SK-N-SH (cell line): ENCODE data around the gene CELSR1.

ENCODE experiments used
- CHD2 ChIP-seq: fragments of 150-350 bp; IDR thresholded peaks from 2 replicates; pipeline ENCODE4 v1.6.1; 2018; ENCODE audit warnings: low read length; ENCODE audit not compliant: partially characterized antibody
- ELF1 ChIP-seq: IDR thresholded peaks from 2 replicates; pipeline ENCODE4 v1.4.0; 2012
- EP300 ChIP-seq, 2 experiments: IDR thresholded peaks; 2 replicates each; pipeline versions ENCODE4 v1.4.0 to v1.6.1; 2012; ENCODE audit warnings: borderline replicate concordance in 1 of 2, low read depth in 1 of 2, low read length in 1 of 2
- EZH2phosphoT487 ChIP-seq: fragments of 200-600 bp; sonication (generic); IDR thresholded peaks from 2 replicates; pipeline ENCODE4 v1.6.1; 2017; ENCODE audit warnings: low read depth, mixed run types, mild to moderate bottlenecking, antibody characterized with exemption, moderate library complexity, borderline replicate concordance
- FOSL2 ChIP-seq: IDR thresholded peaks from 2 replicates; pipeline ENCODE4 v1.4.0; 2012; ENCODE audit warnings: low read depth, mild to moderate bottlenecking, moderate library complexity, borderline replicate concordance
- MXI1 ChIP-seq: IDR thresholded peaks from 2 replicates; pipeline ENCODE4 v1.6.1; 2012; ENCODE audit warnings: mild to moderate bottlenecking, low read depth, low read length, improper control_type of control experiment
- POLR2AphosphoS5 ChIP-seq: IDR thresholded peaks from 2 replicates; pipeline ENCODE4 v1.6.1; 2012; ENCODE audit warnings: low read depth, low read length
- RAD21 ChIP-seq: IDR thresholded peaks from 2 replicates; pipeline ENCODE4 v1.6.1; 2012; ENCODE audit warnings: mild to moderate bottlenecking, low read length
- SIN3A ChIP-seq: IDR thresholded peaks from 2 replicates; pipeline ENCODE4 v1.6.1; 2012; ENCODE audit warnings: low read depth, mild to moderate bottlenecking, low read length, moderate library complexity, borderline replicate concordance
- SMC3 ChIP-seq: IDR thresholded peaks from 2 replicates; pipeline ENCODE4 v1.6.1; 2012; ENCODE audit warnings: low read depth, low read length, improper control_type of control experiment
- TAF1 ChIP-seq: IDR thresholded peaks from 2 replicates; pipeline ENCODE4 v1.6.1; 2012; ENCODE audit warnings: low read depth, mild to moderate bottlenecking, low read length, moderate library complexity, borderline replicate concordance
- YY1 ChIP-seq: IDR thresholded peaks from 2 replicates; pipeline ENCODE4 v1.4.0; 2012; ENCODE audit warnings: low read depth, mild to moderate bottlenecking
- TF ChIP-seq, protein P1 (sequence below): fragments of 200-600 bp; sonication (generic); IDR thresholded peaks from 2 replicates; pipeline ENCODE4 v1.6.1; 2017; ENCODE audit warnings: antibody characterized with exemption, mild to moderate bottlenecking, moderate library complexity
- TF ChIP-seq, protein P2 (sequence below): IDR thresholded peaks from 2 replicates; pipeline ENCODE4 v1.6.1; 2012; ENCODE audit warnings: mild to moderate bottlenecking, low read depth, low read length, moderate library complexity

DNA sequence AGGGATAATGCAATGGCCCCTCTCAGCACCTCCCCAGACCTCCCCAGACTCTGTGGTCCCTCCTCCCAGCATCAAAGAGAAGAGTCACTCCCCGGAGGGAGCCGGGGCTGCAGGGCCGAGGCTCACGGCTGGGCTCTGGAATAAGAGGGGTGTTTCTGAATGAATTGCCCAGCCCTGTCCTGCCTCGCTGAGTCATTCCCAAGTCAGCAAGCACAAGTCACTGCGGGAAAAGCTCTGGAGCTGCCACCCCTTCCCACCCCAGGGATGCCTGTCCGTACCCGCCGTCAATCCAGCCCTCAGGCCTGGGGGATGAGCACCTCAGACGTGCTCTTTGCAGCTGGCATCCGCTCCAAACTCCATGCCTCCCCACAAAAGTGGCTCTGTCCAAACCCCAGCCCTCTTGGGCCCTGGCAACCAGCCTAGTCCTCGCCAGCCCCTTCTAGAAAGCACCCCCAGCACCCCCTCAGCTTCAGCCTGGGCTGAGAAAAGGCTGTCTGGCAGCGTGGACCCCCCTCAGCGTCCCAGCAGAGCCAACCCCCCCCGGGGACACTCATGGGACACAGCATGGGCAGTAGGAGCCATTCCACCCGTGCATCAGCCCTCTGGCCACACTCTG lies 22.7 kb downstream of the CELSR1 start:
- TF ChIP-seq POLR2AphosphoS5 (no peak), RAD21 (no peak), SMC3 (no peak), FOSL2 (peak; percentile 70), CHD2 (no peak), ELF1 (no peak), YY1 (no peak), TAF1 (no peak), MXI1 (no peak), EP300 (IDR thresholded peaks at IDR 0.05; ENCODE audit: borderline replicate concordance in 1 of 2, low read depth in 1 of 2, low read length in 1 of 2) (no peak), EZH2phosphoT487 (no peak), SIN3A (no peak)
- TF ChIP-seq, protein P1, sequence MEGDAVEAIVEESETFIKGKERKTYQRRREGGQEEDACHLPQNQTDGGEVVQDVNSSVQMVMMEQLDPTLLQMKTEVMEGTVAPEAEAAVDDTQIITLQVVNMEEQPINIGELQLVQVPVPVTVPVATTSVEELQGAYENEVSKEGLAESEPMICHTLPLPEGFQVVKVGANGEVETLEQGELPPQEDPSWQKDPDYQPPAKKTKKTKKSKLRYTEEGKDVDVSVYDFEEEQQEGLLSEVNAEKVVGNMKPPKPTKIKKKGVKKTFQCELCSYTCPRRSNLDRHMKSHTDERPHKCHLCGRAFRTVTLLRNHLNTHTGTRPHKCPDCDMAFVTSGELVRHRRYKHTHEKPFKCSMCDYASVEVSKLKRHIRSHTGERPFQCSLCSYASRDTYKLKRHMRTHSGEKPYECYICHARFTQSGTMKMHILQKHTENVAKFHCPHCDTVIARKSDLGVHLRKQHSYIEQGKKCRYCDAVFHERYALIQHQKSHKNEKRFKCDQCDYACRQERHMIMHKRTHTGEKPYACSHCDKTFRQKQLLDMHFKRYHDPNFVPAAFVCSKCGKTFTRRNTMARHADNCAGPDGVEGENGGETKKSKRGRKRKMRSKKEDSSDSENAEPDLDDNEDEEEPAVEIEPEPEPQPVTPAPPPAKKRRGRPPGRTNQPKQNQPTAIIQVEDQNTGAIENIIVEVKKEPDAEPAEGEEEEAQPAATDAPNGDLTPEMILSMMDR, result no peak
- TF ChIP-seq, protein P2, sequence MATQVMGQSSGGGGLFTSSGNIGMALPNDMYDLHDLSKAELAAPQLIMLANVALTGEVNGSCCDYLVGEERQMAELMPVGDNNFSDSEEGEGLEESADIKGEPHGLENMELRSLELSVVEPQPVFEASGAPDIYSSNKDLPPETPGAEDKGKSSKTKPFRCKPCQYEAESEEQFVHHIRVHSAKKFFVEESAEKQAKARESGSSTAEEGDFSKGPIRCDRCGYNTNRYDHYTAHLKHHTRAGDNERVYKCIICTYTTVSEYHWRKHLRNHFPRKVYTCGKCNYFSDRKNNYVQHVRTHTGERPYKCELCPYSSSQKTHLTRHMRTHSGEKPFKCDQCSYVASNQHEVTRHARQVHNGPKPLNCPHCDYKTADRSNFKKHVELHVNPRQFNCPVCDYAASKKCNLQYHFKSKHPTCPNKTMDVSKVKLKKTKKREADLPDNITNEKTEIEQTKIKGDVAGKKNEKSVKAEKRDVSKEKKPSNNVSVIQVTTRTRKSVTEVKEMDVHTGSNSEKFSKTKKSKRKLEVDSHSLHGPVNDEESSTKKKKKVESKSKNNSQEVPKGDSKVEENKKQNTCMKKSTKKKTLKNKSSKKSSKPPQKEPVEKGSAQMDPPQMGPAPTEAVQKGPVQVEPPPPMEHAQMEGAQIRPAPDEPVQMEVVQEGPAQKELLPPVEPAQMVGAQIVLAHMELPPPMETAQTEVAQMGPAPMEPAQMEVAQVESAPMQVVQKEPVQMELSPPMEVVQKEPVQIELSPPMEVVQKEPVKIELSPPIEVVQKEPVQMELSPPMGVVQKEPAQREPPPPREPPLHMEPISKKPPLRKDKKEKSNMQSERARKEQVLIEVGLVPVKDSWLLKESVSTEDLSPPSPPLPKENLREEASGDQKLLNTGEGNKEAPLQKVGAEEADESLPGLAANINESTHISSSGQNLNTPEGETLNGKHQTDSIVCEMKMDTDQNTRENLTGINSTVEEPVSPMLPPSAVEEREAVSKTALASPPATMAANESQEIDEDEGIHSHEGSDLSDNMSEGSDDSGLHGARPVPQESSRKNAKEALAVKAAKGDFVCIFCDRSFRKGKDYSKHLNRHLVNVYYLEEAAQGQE, result no peak
